Mucosa of gallbladder (tissue), 1 donor: ENCODE data around the gene CECR2. TPM values are rescaled to one million over a fixed set of nuclear protein-coding genes. Genes with fewer than 3 reads are reported as not detected.
"Not testable (repeated sequence)": the region's sequence is repeated elsewhere in the genome, so short reads cannot be mapped to it uniquely, and the experiment has no call there.

ENCODE experiments used
- DNase-seq: peaks from one replicate; pipeline ENCODE4 v3.0.0-alpha.2; 2020; ENCODE audit warnings: low spot score
- total RNA-seq: library from RNA; stranded (reverse); gene quantifications from one replicate; pipeline ENCODE4 v1.2.1, GENCODE V29; 2021
- donor health status: DM: no; HTN: no; CAD: no.

CECR2 gene
- total RNA-seq, 1 donor from 2014 or later, result 0.89 TPM

DNA sequence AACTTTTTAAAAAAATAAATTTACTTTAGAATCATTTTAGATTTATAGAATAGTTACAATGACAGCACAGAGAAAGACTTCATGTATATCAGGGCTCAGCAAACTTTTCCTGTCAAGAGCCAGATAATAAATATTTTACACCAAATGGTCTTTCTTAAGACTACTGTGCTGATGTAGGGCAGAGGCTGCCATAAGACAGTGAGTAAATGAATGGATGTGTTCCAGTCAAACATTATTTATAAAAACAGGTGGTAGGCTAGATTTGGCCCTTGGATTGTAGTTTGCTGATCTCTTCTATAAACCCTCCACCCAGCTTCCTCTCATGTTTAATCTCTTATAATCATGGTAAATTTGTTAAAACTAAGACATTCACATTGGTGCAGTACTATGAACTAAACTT lies 33.0 kb downstream of the CECR2 start:
- no peak for DNase-seq

DNA sequence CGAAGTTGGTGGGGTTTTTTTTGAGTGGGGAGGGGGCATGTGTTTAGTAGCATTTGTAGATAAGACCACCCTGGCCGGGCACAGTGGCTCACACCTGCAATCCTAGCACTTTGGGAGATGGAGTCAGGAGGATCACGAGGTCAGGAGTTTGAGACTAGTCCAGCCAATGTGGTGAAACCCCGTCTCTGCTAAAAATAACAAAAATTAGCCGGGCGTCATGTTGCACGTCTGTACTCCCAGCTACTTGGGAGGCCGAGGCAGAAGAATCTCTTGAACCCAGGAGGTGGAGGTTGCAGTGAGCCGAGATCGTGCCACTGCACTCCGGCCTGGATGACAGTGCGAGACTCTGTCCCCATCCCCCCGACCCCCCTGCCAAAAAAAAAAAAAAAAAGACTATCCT lies 34.6 kb downstream of the CECR2 start:
- no peak for DNase-seq

DNA sequence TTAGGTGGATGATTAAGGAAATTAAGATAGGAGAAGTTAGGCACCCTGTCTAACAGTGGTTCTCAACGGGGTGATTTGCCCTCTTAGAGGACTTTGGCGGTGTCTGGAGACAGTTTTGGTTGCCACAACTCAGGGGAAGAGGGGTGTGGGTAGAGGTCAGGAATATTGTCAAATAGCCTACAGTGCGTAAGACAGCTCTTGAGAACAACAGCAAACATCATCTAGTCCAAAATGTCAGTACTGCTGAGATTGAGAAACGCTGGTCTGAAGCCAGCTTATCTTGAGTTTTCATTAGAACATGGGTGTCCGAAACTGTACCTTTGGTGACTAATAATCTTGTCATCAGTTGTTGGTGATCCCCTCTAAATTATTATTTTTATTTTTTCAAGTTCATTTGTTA lies 38.4 kb downstream of the CECR2 start:
- DNase-seq, result no peak

DNA sequence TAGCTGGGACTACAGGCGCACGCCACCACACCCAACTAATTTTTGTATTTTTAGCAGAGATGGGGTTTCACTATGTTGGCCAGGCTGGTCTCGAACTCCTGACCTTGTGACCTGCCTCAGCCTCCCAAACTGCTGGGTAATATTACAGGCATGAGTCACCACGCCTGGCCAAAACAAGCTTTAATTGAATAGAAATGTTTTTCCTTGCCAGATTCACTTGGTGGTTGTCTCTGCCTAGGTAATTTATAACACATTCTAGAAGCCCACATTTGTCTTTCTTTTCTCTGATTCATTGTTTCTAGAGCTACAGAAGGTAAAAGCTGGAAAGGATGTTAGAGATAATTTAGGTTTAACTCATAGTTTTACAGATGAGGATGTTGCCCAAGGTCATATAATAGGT lies 41.3 kb downstream of the CECR2 start:
- DNase-seq, result no peak

DNA sequence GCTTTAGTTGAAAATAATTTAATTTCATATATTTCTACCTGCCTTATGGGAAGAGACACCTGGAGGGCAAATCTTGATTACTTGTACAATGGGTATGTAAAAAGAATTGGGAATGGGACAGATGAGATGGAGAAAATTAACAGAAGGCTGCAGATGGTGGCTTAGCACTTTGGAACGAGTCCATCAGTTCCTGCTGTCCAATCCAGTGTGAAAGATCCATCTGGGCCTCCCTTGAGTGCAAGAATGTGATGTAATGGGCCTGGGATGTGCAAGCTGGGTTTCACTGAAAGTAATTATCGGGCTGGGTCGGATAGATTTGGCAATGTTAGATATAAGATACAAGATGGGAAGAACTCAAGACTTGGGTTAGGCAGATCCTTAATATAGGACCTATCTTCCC lies 42.0 kb downstream of the CECR2 start:
- no peak for DNase-seq

DNA sequence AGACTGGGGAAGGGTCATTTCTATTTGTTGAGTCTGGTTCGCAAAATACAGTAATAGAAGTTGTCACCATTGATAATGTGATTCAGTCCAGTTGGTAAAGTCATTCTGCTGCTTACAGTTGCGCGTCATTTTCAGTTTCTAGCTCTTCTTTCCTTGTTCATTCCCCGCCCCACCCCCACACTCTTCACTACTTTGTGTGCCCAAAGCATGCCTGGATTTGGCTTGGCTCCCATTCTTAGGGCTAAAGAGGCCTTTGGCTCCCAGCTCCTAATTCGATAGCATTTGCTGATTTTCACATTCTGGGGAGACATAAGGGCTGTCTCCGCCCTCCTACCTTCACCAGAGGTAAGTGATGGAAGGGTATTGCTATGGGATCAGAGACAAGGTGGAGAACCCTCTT lies 43.0 kb downstream of the CECR2 start:
- no peak for DNase-seq

DNA sequence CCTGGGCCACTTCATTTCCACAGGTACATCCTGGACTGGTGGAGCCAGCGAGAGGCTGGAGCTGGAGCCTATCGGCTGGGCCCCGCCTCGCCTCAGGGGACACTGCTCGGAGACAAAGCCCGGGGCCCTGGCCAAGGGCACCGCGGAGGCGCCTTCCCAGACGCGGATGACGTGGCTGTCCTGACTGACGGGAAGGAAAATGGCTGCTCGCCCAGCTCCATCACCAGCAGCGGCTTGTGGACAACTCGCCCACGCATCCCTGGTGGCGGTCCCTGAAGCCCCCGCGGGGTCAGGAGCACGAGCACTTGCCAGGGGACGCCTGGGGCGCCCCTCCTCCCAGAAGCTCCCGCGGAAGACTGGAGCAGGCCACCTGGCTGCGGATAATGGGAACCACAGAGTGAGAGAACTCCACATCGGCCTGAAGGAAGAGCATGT lies 49.6 kb downstream of the CECR2 start:
- no peak for DNase-seq

DNA sequence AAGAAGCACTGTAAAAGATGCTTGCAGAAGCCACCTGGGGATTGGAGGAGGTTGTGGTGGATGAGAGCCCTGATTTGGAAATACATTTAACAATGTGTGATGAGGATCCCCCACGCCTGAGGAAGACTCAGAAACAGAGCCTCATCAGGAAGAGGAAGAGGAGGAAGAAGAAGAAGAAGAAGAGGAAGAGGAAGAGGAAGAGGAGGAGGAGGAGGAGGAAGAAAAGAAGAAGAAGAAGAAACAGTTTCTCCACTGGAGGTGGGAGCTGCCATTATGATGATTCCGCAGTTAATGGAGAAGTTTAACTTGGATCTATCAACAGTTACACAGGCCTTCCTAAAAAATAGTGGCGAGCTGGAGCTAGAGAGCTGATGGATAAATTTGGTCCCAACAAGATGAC lies 50.1 kb downstream of the CECR2 start:
- DNase-seq, result no peak

DNA sequence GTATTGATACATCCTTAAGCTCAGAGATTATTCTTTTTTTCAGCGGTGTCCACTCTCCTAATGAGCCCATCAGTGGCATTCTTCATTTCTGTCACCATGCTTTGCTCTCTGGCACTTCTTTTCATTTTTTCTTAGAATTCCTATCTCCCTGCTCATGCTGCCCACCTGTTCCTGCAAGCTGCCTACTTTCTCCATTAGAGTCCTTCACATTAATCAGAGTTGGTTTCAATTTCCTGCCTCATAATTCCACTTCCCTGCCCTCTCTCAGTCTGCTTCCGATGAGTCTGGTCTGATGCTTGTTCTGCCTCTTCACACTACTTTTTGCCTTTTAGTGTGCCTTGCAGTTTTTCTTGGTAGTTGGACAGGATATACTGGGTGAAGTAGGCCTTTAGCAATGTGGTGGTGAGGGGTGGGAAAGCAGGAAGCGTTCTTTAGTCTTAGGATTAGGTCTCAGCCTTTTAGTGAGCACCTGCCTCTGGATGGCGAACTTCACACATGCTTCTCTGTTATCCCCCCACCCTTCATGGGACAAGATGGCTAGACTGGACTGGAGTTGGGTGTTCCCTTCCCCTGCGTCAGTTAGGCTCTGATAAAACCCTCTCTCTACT lies 53.6 kb downstream of the CECR2 start:
- DNase-seq, result no peak

DNA sequence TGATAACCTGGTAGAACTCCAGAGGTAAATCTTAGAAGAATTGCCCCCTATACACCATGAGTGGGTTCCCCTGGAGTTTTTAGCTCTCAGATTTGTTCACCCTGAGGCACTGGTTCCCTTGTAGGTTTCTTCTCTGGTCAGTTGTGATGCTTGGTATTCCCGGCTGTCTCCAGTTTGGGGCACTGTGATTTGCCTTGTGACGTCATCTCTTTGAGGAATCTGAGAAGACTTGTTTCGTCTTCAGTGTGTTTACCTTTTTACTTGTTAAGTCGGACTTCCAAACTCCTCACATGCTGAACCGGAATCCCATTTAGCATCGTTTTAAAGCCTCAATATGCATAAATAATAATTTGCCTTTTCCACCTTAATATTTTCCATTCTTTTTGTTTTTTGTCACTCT lies 54.4 kb downstream of the CECR2 start:
- DNase-seq, result no peak

DNA sequence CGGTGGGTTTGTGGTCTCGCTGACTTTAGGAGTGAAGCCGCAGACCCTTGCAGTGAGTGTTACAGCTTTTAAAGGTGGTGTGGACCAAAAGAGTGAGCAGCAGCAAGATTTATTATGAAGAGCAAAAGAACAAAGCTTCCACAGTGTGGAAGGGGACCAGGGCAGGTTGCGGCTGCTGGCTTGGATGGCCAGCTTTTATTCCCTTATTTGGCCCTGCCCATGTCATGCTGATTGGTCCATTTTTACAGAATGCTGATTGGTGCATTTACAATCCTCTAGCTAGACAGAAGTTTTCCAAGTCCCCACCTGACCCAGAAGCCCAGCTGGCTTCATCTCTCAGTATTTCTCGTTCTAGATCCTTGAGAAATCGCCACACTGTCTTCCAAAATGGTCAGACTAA lies 58.3 kb downstream of the CECR2 start:
- DNase-seq, result not testable (repeated sequence)

DNA sequence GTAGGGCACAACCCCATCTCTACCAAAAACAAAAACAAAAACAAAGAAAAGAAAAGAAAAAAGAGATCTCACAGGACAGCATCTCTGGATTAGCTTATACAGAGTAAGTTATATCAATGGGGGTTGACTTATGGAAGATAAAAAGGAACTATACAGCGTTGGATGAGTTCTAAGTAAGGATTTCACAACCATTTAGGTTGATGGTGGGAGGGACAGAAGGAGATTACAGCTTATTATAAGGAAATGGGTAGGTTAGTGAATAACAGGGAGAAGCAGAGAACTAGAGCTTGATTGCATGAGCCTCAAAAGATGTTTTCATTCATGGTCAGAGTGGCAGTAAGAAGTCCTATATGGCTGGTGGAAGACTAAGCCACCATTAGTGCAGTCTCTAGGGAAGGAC lies 60.3 kb downstream of the CECR2 start:
- no peak for DNase-seq

DNA sequence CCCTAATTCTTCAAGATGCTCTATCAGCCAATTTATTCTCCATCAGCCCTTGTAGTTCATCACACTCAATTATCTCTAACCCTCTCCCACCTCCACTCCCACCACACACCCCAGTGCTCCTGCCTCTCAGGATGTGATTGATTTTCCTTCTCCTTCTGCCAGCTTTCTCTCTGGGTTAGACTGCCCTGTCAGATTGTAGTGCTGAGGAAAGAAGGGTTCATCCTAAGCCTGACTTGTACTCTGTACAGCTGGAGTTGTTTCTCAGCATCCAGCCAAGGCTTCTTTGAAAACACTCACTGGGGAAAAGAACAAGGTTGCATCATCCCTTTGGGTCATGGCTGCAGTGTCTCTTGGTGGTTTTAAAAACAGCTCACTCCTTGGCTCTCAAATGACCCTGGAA lies 61.2 kb downstream of the CECR2 start:
- no peak for DNase-seq

DNA sequence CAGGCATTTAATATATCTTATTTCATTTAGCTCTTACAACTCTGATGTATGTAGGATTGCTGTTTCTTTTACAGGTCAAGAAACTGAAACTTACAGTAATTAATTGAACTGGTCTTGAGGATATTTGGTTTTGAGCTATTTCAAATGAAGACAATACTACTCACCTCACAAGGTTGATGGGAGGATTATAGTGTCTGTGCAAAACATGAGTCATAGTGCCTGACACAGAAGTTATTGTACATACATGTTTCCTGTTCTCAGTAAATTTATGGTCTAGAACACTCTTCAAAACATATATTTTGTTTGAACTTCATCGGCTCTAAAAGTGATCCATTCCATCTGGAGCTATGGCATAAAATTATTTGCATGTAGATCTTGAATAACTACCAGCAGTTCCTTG lies 61.9 kb downstream of the CECR2 start:
- DNase-seq, result no peak

DNA sequence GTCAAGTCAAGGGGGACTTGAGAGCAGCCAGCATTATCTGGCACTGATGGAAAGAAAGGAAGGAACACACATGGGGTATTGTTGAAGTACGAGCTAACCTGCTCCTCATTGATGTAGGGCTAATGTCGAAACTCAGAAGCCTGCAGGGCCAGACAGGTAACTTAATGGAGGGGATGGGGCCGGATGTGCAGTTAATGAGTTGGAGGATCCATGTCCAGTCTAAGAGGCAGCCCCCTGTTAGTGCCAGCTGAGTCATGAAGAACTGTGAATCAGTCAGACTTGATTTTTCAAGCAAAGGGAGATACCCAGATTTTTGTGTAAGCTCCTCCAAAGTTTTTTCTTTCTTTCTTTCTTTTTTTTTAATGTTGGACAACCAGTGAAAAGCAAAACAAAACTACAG lies 65.6 kb downstream of the CECR2 start:
- no peak for DNase-seq

DNA sequence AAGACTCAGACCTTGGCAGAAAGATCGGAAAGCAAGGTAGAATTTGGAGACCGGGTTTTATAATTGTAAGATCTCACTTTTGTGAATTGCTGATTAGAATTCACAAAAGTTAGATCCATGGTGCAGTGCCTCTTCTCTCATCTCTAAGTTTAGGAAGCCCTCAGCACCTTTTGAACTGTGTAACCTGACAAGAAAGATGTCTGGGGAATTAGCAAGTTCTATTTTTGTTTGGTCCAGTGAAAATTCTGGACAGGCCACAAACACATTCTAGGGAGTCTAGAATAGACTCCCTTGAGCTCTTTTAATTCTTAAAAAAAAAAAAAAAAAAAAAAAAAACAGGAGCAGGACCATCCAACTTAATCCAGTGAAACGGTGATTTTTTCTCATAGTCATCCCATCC lies 66.1 kb downstream of the CECR2 start:
- DNase-seq, result no peak

DNA sequence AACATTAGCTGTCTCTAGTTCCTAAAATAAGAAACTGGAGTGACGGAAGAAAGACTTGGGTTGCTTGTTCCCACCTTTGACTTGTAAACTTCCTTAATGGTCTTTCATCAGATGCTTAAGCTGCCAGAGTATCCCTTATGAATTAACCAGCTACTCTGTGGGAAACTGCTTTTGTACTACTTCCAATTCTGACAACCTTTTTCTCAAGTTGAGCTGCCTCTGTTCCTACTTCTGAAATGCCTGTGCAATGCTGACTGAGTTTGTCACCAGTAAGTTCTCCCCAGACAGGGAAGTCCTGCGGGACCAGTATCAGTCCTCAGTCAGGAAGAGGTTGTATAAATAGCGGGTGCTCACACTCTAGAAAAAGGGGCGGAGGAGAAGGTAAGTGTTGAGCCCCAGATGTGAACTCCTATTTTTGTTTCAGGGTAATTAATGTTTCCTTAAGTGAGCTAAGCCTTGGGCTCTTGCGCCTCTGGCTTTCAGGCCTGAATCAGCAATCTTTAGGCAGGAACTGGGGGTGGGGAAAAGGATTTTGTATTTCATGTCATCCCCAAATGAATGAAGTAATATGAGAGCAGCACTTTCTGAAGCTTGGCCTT lies 67.2 kb downstream of the CECR2 start:
- no peak for DNase-seq

DNA sequence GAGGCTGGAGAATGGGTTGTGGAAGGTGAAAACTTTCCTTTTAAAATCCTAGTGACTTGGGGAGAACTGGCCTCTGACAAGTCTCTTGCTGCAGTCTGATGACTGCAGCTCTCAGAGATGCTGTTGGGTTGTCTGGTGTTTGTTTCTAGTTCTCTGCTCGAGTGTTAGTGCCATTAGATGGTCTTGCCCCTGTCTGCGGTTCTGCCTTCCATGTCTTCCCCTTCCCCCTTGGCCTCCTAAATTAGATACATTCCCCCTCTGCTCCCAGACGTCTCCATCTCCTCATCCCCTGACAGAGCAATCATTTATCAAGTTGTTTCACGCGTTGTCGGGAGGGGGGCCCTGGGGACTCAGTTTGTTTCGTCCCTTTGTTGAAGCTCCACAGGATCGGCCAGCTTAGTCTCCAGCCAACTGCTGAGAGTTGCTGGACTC lies 67.7 kb downstream of the CECR2 start:
- no peak for DNase-seq

DNA sequence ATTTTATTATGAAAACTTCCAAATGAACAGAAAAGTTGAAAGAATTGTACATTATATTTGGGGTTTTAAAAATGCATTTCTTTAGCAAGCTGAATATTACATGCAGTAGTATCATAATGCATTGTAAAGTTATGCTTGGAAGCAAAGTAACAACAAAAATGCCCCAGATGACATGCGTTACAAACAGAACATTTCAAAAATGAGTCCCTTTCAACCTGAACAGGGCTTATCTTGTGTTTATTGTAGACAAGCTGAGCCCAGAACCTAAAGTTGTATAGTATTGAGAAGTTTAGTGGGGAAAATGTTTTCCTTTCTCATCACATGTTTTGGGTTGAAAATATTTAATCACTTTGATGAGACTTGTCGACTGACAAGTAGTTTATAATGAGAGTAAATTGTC lies 68.8 kb downstream of the CECR2 start:
- no peak for DNase-seq

DNA sequence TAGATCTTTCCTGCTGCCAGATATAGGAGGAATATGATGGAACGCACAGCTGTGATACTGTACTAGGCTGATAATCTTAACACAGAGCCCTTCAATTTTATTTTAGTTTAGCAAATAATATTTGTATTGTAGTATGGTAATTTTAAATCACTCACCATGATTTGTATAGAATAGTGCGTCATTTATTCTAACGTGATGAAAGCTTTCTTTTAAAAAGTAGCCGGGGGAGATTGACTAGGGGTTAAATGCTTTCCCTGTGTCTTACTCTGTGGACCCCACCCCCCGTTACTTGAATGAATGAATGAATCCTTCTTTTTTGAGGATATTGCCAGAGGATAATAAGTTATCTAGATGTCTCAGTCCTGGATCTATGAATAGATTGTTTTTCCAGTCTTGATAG lies 72.1 kb downstream of the CECR2 start:
- DNase-seq, result no peak

DNA sequence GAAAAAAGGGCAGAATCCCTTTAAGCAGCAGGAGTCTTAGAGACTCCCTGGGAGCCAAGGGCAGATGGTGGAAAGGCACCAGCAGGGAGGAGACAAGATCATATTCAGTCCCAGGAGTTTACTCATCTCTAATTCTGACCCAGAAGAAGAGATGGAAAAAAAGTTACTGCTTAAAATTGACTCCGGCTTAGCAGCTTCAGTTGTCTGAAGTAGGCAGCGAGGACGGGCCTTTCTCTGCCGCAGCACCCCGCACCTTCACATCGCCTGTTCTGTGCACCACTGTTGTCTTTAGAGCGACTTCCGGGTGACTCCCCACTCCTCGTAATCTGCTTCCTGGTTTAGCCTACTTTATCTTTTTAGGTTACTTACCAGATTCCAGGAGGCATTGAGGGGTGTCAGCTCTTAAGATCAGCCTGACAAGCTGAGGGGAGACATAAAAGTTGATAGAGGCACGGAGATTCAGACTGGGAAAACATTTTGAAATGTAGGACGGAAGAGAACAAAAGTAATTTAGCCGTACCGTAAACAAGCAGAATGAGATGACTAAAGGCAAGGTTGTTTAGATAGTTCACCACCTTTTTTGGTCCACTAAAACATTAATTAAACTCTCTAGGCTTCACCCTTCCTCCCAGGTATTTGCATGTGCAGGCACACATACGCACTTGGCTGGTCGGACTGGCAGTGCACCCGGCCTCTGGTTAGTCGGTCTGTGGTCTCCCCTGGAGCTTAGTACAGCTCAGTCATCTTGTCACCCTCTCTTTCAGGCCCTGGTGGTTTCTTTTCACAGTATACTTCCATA lies 74.3 kb downstream of the CECR2 start:
- DNase-seq, result no peak

DNA sequence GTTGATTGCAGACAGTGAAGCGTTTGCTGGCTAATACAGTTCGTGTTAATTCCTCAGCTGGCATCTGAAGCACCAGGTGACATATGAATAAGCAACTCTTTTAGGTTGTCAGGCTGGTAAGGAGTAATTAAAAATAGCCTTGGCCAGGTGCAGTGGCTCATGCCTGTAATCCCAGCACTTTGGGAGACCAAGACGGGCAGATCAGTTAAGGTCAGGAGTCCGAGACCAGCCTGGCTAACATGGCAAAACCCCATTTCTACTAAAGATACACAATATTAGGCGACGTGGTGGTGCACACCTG lies 74.9 kb downstream of the CECR2 start:
- DNase-seq, result no peak

DNA sequence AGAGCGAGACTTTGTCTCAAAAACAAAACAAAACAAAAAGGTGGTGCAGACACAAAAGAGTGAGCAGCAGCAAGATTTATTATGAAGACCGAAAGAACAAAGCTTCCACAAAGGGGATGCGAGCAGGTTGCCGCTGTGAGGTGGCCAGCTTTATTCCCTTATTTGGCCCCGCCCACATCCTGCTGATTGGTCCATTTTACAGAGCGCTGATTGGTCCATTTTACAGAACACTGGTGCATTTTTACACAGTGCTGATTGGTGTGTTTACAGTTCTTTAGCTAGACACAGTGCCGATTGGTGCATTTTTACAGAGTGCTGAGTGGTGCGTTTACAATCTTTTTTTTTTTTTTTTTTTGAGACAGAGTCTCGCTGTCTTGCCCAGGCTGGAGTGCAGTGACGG lies 77.4 kb downstream of the CECR2 start:
- no peak for DNase-seq

DNA sequence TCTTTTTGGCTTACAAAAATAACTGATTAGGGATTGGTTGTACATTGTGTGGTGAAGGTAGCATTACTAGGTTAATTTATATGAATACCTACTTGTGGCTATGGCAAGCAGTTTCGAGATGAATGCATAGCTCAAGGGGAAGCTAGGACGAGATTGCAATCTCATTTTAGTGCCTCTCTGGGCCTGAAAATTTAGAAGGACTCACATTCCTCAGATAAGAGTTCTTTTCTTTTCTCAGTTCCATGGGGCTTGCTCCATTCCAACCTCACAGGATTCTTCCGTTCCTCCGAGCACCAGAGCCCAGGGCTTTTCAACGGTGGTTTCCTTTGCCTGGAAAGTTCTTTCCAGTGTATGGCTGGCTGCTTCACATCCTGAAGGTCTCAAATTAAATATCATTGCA lies 82.1 kb downstream of the CECR2 start:
- DNase-seq, result no peak
